Colonic mucosa (tissue), 4 donors: ENCODE measurements around the gene CALY. TPM values are rescaled to one million over a fixed set of nuclear protein-coding genes. Genes with fewer than 3 reads are reported as not detected.

Experiments
- DNase-seq: peaks from one replicate; pipeline ENCODE4 v3.0.0-alpha.2; 2020
- H3K27ac ChIP-seq: fragments of 200-600 bp; one replicate; pipeline ENCODE4 v1.8.0; 2021
- H3K27me3 ChIP-seq: fragments of 200-600 bp; one replicate; pipeline ENCODE4 v1.8.0; 2021
- H3K36me3 ChIP-seq: fragments of 200-600 bp; one replicate; pipeline ENCODE4 v1.8.0; 2021
- H3K4me1 ChIP-seq: fragments of 200-600 bp; one replicate; pipeline ENCODE4 v1.8.0; 2021; ENCODE audit warnings: mild to moderate bottlenecking
- H3K4me3 ChIP-seq: fragments of 200-600 bp; one replicate; pipeline ENCODE4 v1.8.0; 2021
- H3K9ac ChIP-seq, 2 donors: one replicate each; pipeline ENCODE4 v1.7.0; 2013; ENCODE audit warnings: control low read depth in 2 of 2, low read depth in 2 of 2, low read length in 2 of 2
- H3K9me3 ChIP-seq: fragments of 200-600 bp; one replicate; pipeline ENCODE4 v1.8.0; 2021
- CTCF ChIP-seq: fragments of 200-600 bp; IDR thresholded peaks from one replicate; pipeline ENCODE4 v1.8.0; 2022; ENCODE audit warnings: antibody characterized with exemption, mild to moderate bottlenecking
- intact Hi-C: fragments of 100-400 bp; cut with DNase I; formaldehyde crosslinking; loops from one replicate; pipeline ENCODE4 v1.14.1; 2022
- total RNA-seq, 2 donors: library from RNA; stranded (reverse); fragmentation: NEBNext Ultra II Directional in 1 of 2; extraction: Animal tissue kit (Norgen Biotek cat#: 25700) in 1 of 2; gene quantifications; one replicate each; pipeline ENCODE4 v1.2.1, GENCODE V29; 2021
- donor health status: healthy.
- donor health status: DM: no; HTN: no; CAD: no.
- donor health status: DM: no; HTN: no; CAD: no.

Gene CALY
- total RNA-seq, 2 donors from 2014 or later = 1.6 TPM; not detected in 1

- H3K4me1 ChIP-seq = peaks cover 5% of the 10 kb centered on the region
- peak overlapping the region; percentile 90 for H3K4me3 ChIP-seq
- H3K27ac ChIP-seq = no peak overlapping the region
- DNase-seq = no peak
- H3K27me3 ChIP-seq = no peaks in the 10 kb centered on the region
- no peaks in the 10 kb centered on the region for H3K9me3 ChIP-seq
- no peak for TF ChIP-seq CTCF
- intact Hi-C loops = no loop called here
- peak overlapping the region; percentile 55 to 79 for H3K9ac ChIP-seq
- no peaks in the 10 kb centered on the region for H3K36me3 ChIP-seq
Measured at GRCh38 chr10:133379801-133380666, 43.3 kb upstream of the CALY start.

- Histone ChIP-seq H3K9ac (peak within 1 kb of the TSS; percentile 71 to 83), H3K36me3 (no peaks in the 10 kb centered on the region), H3K4me3 (peak within 1 kb of the TSS; percentile 90), H3K9me3 (no peaks in the 10 kb centered on the region), H3K27me3 (no peaks in the 10 kb centered on the region), H3K27ac (peak within 1 kb of the TSS; percentile 88), H3K4me1 (peaks cover 6% of the 10 kb centered on the region)
- TF ChIP-seq CTCF = no peak
- DNase-seq = peak; percentile 72
- intact Hi-C loops = no loop called here
Measured at GRCh38 chr10:133379152-133379800, 42.6 kb upstream of the CALY start, which contains the start of gene PAOX. Gene PAOX (plus strand): TSS chr10:133379262. CDS start chr10:133379317, 55 bp downstream.

- Histone ChIP-seq H3K9ac (peak overlapping the region; percentile 71 to 83), H3K27ac (peak overlapping the region; percentile 88), H3K27me3 (no peaks in the 10 kb centered on the region), H3K36me3 (no peaks in the 10 kb centered on the region), H3K4me1 (peaks cover 8% of the 10 kb centered on the region), H3K4me3 (peak overlapping the region; percentile 79), H3K9me3 (no peaks in the 10 kb centered on the region)
- intact Hi-C loops = no loop called here
- DNase-seq = peak; percentile 83
- TF ChIP-seq CTCF = no peak
Measured at GRCh38 chr10:133378251-133379096, 41.8 kb upstream of the CALY start.

- intact Hi-C loops = no loop called here
- Histone ChIP-seq H3K36me3 (no peaks in the 10 kb centered on the region), H3K27me3 (no peaks in the 10 kb centered on the region), H3K9me3 (no peaks in the 10 kb centered on the region), H3K9ac (peak overlapping the region; percentile 71 to 83), H3K4me1 (peaks cover 8% of the 10 kb centered on the region), H3K27ac (peak overlapping the region; percentile 88), H3K4me3 (peak overlapping the region; percentile 79)
- no peak for DNase-seq
- no peak for TF ChIP-seq CTCF
Measured at GRCh38 chr10:133377818-133378250, 41.1 kb upstream of the CALY start.
